OCI-LY7 (cell line): ENCODE measurements around the gene PRKAG2.

Source experiments
- CTCF ChIP-seq: fragments of 200-600 bp; sonication (generic); conservative IDR thresholded peaks from 2 replicates; pipeline ENCODE4 v1.5.1; 2014; ENCODE audit warnings: mild to moderate bottlenecking, antibody characterized with exemption, low read length, moderate library complexity, mixed read lengths
- EZH2phosphoT487 ChIP-seq: fragments of 200-600 bp; sonication (generic); IDR thresholded peaks from 2 replicates; pipeline ENCODE4 v1.6.1; 2018; ENCODE audit warnings: low read depth, borderline replicate concordance, mild to moderate bottlenecking, mixed run types, antibody characterized with exemption, low read length, moderate library complexity, mixed read lengths

GRCh38 chr7:151560243-151560642 is 316.7 kb downstream of the PRKAG2 start:
- TF ChIP-seq CTCF: no peak
- TF ChIP-seq EZH2phosphoT487: no peak
